HepG2 (cell line): ENCODE measurements around the gene POLDIP3. TPM values are rescaled to one million over a fixed set of nuclear protein-coding genes. Genes with fewer than 3 reads are reported as not detected.

Experiments
- ATAC-seq: fragments of 200-7000 bp; cut with Tn5 transposase; 3 replicates; pipeline ENCODE4 v1.9.1; 2020; ENCODE audit warnings: mild to moderate bottlenecking, moderate library complexity
- Bru-seq: library from RNA; stranded (reverse); fragments of 400-500 nt; gene quantifications from one replicate; lab custom pipeline; 2021; lab: Mats Ljungman, UMichigan
- BruChase-seq, 2 experiments: library from RNA; stranded (reverse); fragments of 400-500 nt; gene quantifications; one replicate each; lab custom pipeline; 2021; lab: Mats Ljungman, UMichigan
- BruUV-seq: library from RNA; stranded (reverse); fragments of 400-500 nt; replicated peaks from 2 replicates; lab custom pipeline; 2021; lab: Mats Ljungman, UMichigan
- CTCF ChIA-PET: fragments of 300-600 bp; formaldehyde crosslinking; extraction: SDS; loops from one replicate; lab custom pipeline; 2021; ENCODE audit warnings: low total read pairs, inconsistent platforms, low intra/inter-chr PET ratio; lab: Yijun Ruan, JAX
- POLR2A ChIA-PET: fragments of 350-600 bp; sonication (Branson Sonifier 250); formaldehyde crosslinking; loops from one replicate; lab custom pipeline; 2020; ENCODE audit warnings: antibody characterized with exemption, inconsistent platforms; lab: Yijun Ruan, JAX
- DNase-seq: peaks from one replicate; pipeline ENCODE4 v3.0.0-alpha.2; 2015; ENCODE audit warnings: low spot score
- FAIRE-seq: peaks from 3 replicates; lab custom pipeline; 2011; peaks lifted over from hg19 to GRCh38; lab: Jason Lieb, UNC
- H2AFZ ChIP-seq: one replicate; pipeline ENCODE4 v1.6.1; 2011; ENCODE audit warnings: low read length, inconsistent platforms
- H3K27ac ChIP-seq: fragments of 300-600 bp; 3 replicates; pipeline ENCODE4 v1.8.0; 2011; ENCODE audit warnings: mixed run types, mild to moderate bottlenecking, mixed read lengths, low read length, inconsistent platforms; ENCODE audit not compliant: insufficient read depth; ENCODE audit errors: extremely low read length
- H3K27me3 ChIP-seq, 2 experiments: fragments of 200-600 bp in 1 of 2; 2 replicates in 1 of 2; 3 replicates in 1 of 2; pipeline versions ENCODE4 v1.6.0 to v1.8.0; 2011; ENCODE audit warnings: low read length in 2 of 2, mild to moderate bottlenecking in 2 of 2, moderate library complexity in 2 of 2, inconsistent platforms in 1 of 2; ENCODE audit not compliant: insufficient read depth in 2 of 2, control insufficient read depth in 1 of 2
- H3K36me3 ChIP-seq, 2 experiments: fragments of 200-600 bp in 1 of 2; replicated peaks in 1 of 2; 2 replicates in 1 of 2; 3 replicates in 1 of 2; pipeline versions ENCODE4 v1.5.1 to v1.8.0; 2011; ENCODE audit warnings: low read length in 2 of 2, inconsistent platforms in 1 of 2; ENCODE audit not compliant: insufficient read depth in 2 of 2, control insufficient read depth in 1 of 2
- H3K4me1 ChIP-seq: 2 replicates; pipeline ENCODE4 v1.5.1; 2012; ENCODE audit warnings: low read length, inconsistent platforms; ENCODE audit not compliant: insufficient read depth
- H3K4me2 ChIP-seq: 2 replicates; pipeline ENCODE4 v1.6.0; 2011; ENCODE audit warnings: low read depth, low read length, inconsistent platforms
- H3K4me3 ChIP-seq, 3 experiments: fragments of 200-600 bp in 1 of 3; sonication (generic), shearing (Covaris generic) in 1 of 3; replicated peaks in 1 of 3; 2 replicates each; pipeline ENCODE4 v1.5.1; 2011 to 2016; ENCODE audit warnings: low read length in 3 of 3, inconsistent platforms in 2 of 3, low read depth in 2 of 3, mild to moderate bottlenecking in 2 of 3, control low read depth in 1 of 3, mixed read lengths in 1 of 3; ENCODE audit not compliant: insufficient read depth in 1 of 3
- H3K79me2 ChIP-seq: one replicate; pipeline ENCODE4 v1.6.1; 2011; ENCODE audit warnings: low read length, inconsistent platforms; ENCODE audit not compliant: insufficient read depth
- H3K9ac ChIP-seq: 2 replicates; pipeline ENCODE4 v1.6.0; 2011; ENCODE audit warnings: mild to moderate bottlenecking, low read depth, low read length, inconsistent platforms; ENCODE audit not compliant: insufficient read depth
- H3K9me3 ChIP-seq: 2 replicates; pipeline ENCODE4 v1.5.1; 2012; ENCODE audit warnings: mild to moderate bottlenecking, low read length
- H4K20me1 ChIP-seq: 2 replicates; pipeline ENCODE4 v1.6.0; 2011; ENCODE audit warnings: inconsistent platforms, mild to moderate bottlenecking, low read length, moderate library complexity; ENCODE audit not compliant: insufficient read depth
- MYNN ChIP-seq: sonication (generic); formaldehyde crosslinking; IDR thresholded peaks from 2 replicates; pipeline ENCODE4 v1.4.0; 2020; ENCODE audit warnings: mild to moderate bottlenecking, low read depth, missing genetic modification reagents
- NR2C2 ChIP-seq: sonication (generic); formaldehyde crosslinking; IDR thresholded peaks from 2 replicates; pipeline ENCODE4 v1.4.0; 2020; ENCODE audit warnings: missing genetic modification reagents, mild to moderate bottlenecking, moderate library complexity, borderline replicate concordance
- SP1 ChIP-seq, 2 experiments: fragments of 450-650 bp in 1 of 2; sonication (generic) in 1 of 2; formaldehyde crosslinking in 1 of 2; IDR thresholded peaks; 2 replicates each; pipeline versions ENCODE4 v1.4.0 to v1.6.1; 2016 to 2020; ENCODE audit warnings: missing genetic modification reagents in 1 of 2
- SYNCRIP ChIP-seq: fragments of 200-400 bp; formaldehyde crosslinking; IDR thresholded peaks from 2 replicates; pipeline ENCODE4 v1.6.1; 2018; ENCODE audit warnings: mild to moderate bottlenecking, low read depth, low read length; ENCODE audit not compliant: insufficient read depth
- ZFYVE20 ChIP-seq: sonication (generic); formaldehyde crosslinking; IDR thresholded peaks from 2 replicates; pipeline ENCODE4 v1.8.0; 2023; ENCODE audit warnings: low read depth, mild to moderate bottlenecking, moderate library complexity, missing genetic modification reagents, borderline replicate concordance
- WGBS: methylation state at CpG from one replicate; pipeline ENCODE4 v1.1.6; 2017; ENCODE audit warnings: low lambda C conversion rate; 5-methylcytosine and 5-hydroxymethylcytosine counted together
- in situ Hi-C: cut with HindIII; loops from 2 replicates; pipeline ENCODE4 v1.10.0; 2017; ENCODE audit warnings: low pct_unique_long_range_greater_than_20kb; ENCODE audit not compliant: extremely low pct_ligation_motif_present
- intact Hi-C: fragments of 100-400 bp; cut with micrococcal nuclease; formaldehyde crosslinking; loops from one replicate; pipeline ENCODE4 v1.10.0; 2022; ENCODE audit not compliant: unreplicated experiment
- long read RNA-seq, 2 experiments: library from RNA in 1 of 2; library from polyadenylated mRNA in 1 of 2; stranded (forward) in 1 of 2; unstranded in 1 of 2; transcript quantifications; one replicate each; pipeline ENCODE4 v2.0.0, GENCODE V29; 2019 to 2022
- polyA minus RNA-seq, 3 experiments: library from RNA; depleted of rRNA, polyadenylated mRNA; stranded (reverse); fragments of >200 nt; gene quantifications; 2 replicates each; pipeline ENCODE4 v1.2.3, GENCODE V29; 2011; ENCODE audit warnings: low replicate concordance in 1 of 3
- polyA plus RNA-seq, 8 experiments: library from polyadenylated mRNA; depleted of rRNA in 3 of 8; stranded (reverse) in 7 of 8; unstranded in 1 of 8; fragments of >200 nt; fragmentation: Illumina TruSeq in 4 of 8; extraction: Trizol in 4 of 8; gene quantifications; 2 replicates each; pipeline versions ENCODE4 v1.2.1 to v1.2.3, GENCODE V29; 2011 to 2016; ENCODE audit warnings: low read depth in 4 of 8, missing spikeins in 1 of 8, mixed read lengths in 1 of 8; ENCODE audit not compliant: insufficient read depth in 1 of 8
- total RNA-seq, 5 experiments: library from RNA; depleted of rRNA; stranded (reverse); fragments of >200 nt; fragmentation: Illumina TruSeq; extraction: Trizol; gene quantifications; 2 replicates each; pipeline ENCODE4 v1.2.3, GENCODE V29; 2016; ENCODE audit warnings: low read depth in 1 of 5
- TF ChIP-seq, protein P1 (sequence below): sonication (generic); formaldehyde crosslinking; IDR thresholded peaks from 2 replicates; pipeline ENCODE4 v1.9.0; 2022; ENCODE audit warnings: low read depth, missing genetic modification reagents
- TF ChIP-seq, protein P2 (sequence below): sonication (generic); formaldehyde crosslinking; IDR thresholded peaks from 2 replicates; pipeline ENCODE4 v1.4.0; 2020; ENCODE audit warnings: missing genetic modification reagents

Gene POLDIP3
- total RNA-seq (2016; rRNA removed; fragmentation: Illumina TruSeq; extraction: Trizol) (47.4 and 64.1 TPM in 2 replicates), polyA plus RNA-seq (2011; rRNA removed) (45.8 and 50.1 TPM in 2 replicates), polyA minus RNA-seq (2011; rRNA and poly(A)+ RNA removed; ENCODE audit: low replicate concordance) (46.1 and 58.4 TPM in 2 replicates), Bru-seq, nascent RNA (percentile 81 among the genes with signal in this experiment), BruChase-seq, experiment 1, labeled RNA remaining after a 6-hour chase (percentile 91 among the genes with signal in this experiment), BruChase-seq, experiment 2, labeled RNA remaining after a 2-hour chase (percentile 87 among the genes with signal in this experiment)
- total RNA-seq (2016; cell fraction: cytosol; rRNA removed; fragmentation: Illumina TruSeq; extraction: Trizol; ENCODE audit: low read depth), result 6.4 and 8.7 TPM in 2 replicates
- 45.0 and 57.8 TPM in 2 replicates for total RNA-seq (2016; cell fraction: insoluble cytoplasmic fraction; rRNA removed; fragmentation: Illumina TruSeq; extraction: Trizol)
- 23.2 TPM in 2 replicates for total RNA-seq (2016; cell fraction: membrane; rRNA removed; fragmentation: Illumina TruSeq; extraction: Trizol)
- total RNA-seq (2016; cell fraction: nucleus; rRNA removed; fragmentation: Illumina TruSeq; extraction: Trizol), result 32.4 and 36.4 TPM in 2 replicates
- 28.7 TPM in 2 replicates for polyA plus RNA-seq (2011; cell fraction: cytosol; rRNA removed)
- 70.7 and 76.7 TPM in 2 replicates for polyA plus RNA-seq (2011; cell fraction: nucleus; rRNA removed)
- polyA plus RNA-seq (2012), result 62.0 and 63.4 TPM in 2 replicates
- 5.1 and 6.4 TPM in 2 replicates for polyA plus RNA-seq (2016; cell fraction: cytosol; fragmentation: Illumina TruSeq; extraction: Trizol; ENCODE audit: low read depth)
- polyA plus RNA-seq (2016; cell fraction: insoluble cytoplasmic fraction; fragmentation: Illumina TruSeq; extraction: Trizol; ENCODE audit: low read depth), result 59.1 and 66.7 TPM in 2 replicates
- 14.0 and 14.8 TPM in 2 replicates for polyA plus RNA-seq (2016; cell fraction: membrane; fragmentation: Illumina TruSeq; extraction: Trizol; ENCODE audit: low read depth)
- polyA plus RNA-seq (2016; cell fraction: nucleus; fragmentation: Illumina TruSeq; extraction: Trizol; ENCODE audit: insufficient read depth, low read depth), result 53.9 and 54.2 TPM in 2 replicates
- 29.3 and 32.2 TPM in 2 replicates for polyA minus RNA-seq (2011; cell fraction: cytosol; rRNA and poly(A)+ RNA removed)
- 33.0 and 36.7 TPM in 2 replicates for polyA minus RNA-seq (2011; cell fraction: nucleus; rRNA and poly(A)+ RNA removed)
- long read RNA-seq, experiment 1, transcript POLDIP3-203 (8 exons, 3,323 nt), result minor isoform, 13 of 77 reads
- long read RNA-seq, experiment 1, transcript POLDIP3-201 (9 exons, 3,441 nt), result major isoform, 40 of 77 reads
- long read RNA-seq, experiment 1, partial matches to known transcripts, result 7 of 77 reads
- long read RNA-seq, experiment 1, other reads (novel, unspliced or antisense), result 17 of 77 reads
- long read RNA-seq, experiment 2, transcript POLDIP3-203 (8 exons, 3,323 nt), result minor isoform, 10 of 142 reads
- long read RNA-seq, experiment 2, transcript POLDIP3-201 (9 exons, 3,441 nt), result major isoform, 67 of 142 reads
- long read RNA-seq, experiment 2, partial matches to known transcripts, result 17 of 142 reads
- long read RNA-seq, experiment 2, other reads (novel, unspliced or antisense), result 48 of 142 reads

- Histone ChIP-seq H3K27me3 (no peaks in the 10 kb centered on the region; a peak in 1 of 5 replicates), H3K27ac (peak within 1 kb of the TSS; percentile 93), H2AFZ (no peak within 1 kb of the TSS), H3K9me3 (no peaks in the 10 kb centered on the region), H3K4me3 (peak within 1 kb of the TSS; percentile 75 to 90 (median 78)), H3K79me2 (peaks cover 48% of the 10 kb centered on the region), H3K9ac (peak within 1 kb of the TSS; percentile 94), H3K36me3 (peaks cover 3 to 11% of the 10 kb centered on the region in 2 experiments; a peak in 4 of 5 replicates), H3K4me1 (peaks cover 56% of the 10 kb centered on the region), H3K4me2 (peak within 1 kb of the TSS; percentile 99), H4K20me1 (peaks cover 14% of the 10 kb centered on the region)
- WGBS, result under 1% methylated on average over 31 of the region's 85 CpGs
- in situ Hi-C loops (no loop called here), intact Hi-C loops (loop anchor here (5.0 to 10.0 kb wide), 2 partner anchors 62 to 100 kb away; partner anchors contain the start of genes RRP7A and SERHL2)
- DNase-seq, result peak; percentile 93
- ChIA-PET CTCF (no interaction called here), POLR2A (interaction anchor here (0.7 to 3.3 kb wide), 24 partner anchors 11 to 833 kb away, joined by 3 to 54 read pairs (median 6); partner anchors contain the start of genes ARFGAP3 and CYB5R3)
- no TSS peak for BruUV-seq
- peak; percentile 79 for ATAC-seq
- peak; percentile 56 for FAIRE-seq
- TF ChIP-seq SP1 (IDR thresholded peaks at IDR 0.05) (peak; percentile 84; the same call in 1 of the 2 replicates), SP1 (CRISPR knock-in tag; IDR thresholded peaks at IDR 0.05) (peak; percentile 93), ZFYVE20 (no peak), SYNCRIP (no peak), NR2C2 (CRISPR knock-in tag) (peak; percentile 96), MYNN (CRISPR knock-in tag) (0 out of 2 replicates have a peak, but pooled peaks have one; percentile 4)
- TF ChIP-seq, protein P1, sequence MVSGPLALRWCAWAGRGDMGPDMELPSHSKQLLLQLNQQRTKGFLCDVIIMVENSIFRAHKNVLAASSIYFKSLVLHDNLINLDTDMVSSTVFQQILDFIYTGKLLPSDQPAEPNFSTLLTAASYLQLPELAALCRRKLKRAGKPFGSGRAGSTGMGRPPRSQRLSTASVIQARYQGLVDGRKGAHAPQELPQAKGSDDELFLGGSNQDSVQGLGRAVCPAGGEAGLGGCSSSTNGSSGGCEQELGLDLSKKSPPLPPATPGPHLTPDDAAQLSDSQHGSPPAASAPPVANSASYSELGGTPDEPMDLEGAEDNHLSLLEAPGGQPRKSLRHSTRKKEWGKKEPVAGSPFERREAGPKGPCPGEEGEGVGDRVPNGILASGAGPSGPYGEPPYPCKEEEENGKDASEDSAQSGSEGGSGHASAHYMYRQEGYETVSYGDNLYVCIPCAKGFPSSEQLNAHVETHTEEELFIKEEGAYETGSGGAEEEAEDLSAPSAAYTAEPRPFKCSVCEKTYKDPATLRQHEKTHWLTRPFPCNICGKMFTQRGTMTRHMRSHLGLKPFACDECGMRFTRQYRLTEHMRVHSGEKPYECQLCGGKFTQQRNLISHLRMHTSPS (CRISPR knock-in tag), result no peak
- TF ChIP-seq, protein P2, sequence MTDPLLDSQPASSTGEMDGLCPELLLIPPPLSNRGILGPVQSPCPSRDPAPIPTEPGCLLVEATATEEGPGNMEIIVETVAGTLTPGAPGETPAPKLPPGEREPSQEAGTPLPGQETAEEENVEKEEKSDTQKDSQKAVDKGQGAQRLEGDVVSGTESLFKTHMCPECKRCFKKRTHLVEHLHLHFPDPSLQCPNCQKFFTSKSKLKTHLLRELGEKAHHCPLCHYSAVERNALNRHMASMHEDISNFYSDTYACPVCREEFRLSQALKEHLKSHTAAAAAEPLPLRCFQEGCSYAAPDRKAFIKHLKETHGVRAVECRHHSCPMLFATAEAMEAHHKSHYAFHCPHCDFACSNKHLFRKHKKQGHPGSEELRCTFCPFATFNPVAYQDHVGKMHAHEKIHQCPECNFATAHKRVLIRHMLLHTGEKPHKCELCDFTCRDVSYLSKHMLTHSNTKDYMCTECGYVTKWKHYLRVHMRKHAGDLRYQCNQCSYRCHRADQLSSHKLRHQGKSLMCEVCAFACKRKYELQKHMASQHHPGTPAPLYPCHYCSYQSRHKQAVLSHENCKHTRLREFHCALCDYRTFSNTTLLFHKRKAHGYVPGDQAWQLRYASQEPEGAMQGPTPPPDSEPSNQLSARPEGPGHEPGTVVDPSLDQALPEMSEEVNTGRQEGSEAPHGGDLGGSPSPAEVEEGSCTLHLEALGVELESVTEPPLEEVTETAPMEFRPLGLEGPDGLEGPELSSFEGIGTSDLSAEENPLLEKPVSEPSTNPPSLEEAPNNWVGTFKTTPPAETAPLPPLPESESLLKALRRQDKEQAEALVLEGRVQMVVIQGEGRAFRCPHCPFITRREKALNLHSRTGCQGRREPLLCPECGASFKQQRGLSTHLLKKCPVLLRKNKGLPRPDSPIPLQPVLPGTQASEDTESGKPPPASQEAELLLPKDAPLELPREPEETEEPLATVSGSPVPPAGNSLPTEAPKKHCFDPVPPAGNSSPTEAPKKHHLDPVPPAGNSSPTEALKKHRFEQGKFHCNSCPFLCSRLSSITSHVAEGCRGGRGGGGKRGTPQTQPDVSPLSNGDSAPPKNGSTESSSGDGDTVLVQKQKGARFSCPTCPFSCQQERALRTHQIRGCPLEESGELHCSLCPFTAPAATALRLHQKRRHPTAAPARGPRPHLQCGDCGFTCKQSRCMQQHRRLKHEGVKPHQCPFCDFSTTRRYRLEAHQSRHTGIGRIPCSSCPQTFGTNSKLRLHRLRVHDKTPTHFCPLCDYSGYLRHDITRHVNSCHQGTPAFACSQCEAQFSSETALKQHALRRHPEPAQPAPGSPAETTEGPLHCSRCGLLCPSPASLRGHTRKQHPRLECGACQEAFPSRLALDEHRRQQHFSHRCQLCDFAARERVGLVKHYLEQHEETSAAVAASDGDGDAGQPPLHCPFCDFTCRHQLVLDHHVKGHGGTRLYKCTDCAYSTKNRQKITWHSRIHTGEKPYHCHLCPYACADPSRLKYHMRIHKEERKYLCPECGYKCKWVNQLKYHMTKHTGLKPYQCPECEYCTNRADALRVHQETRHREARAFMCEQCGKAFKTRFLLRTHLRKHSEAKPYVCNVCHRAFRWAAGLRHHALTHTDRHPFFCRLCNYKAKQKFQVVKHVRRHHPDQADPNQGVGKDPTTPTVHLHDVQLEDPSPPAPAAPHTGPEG (CRISPR knock-in tag), result peak; percentile 2; the same call in 1 of the 2 replicates
Observed at GRCh38 chr22:42614312-42615091, at the start of gene POLDIP3. POLDIP3 (minus strand) TSS chr22:42614883; CDS start chr22:42614857, 26 bp downstream.
